Heart left ventricle (tissue), 13 donors: ENCODE measurements around the gene SGPL1.

Source experiments
- POLR2A ChIP-seq, 2 donors: fragments of 450-650 bp; IDR thresholded peaks; one replicate each; pipeline ENCODE4 v1.6.1; 2017; ENCODE audit warnings: antibody characterized with exemption in 2 of 2, mild to moderate bottlenecking in 2 of 2, moderate library complexity in 2 of 2
- TF ChIP-seq, protein P1 (sequence below), 12 donors: fragments of 200-600 bp; sonication (generic) in 4 of 12; IDR thresholded peaks; one replicate each; pipeline versions ENCODE4 v1.5.0 to v1.8.0; 2018 to 2022; ENCODE audit warnings: antibody characterized with exemption in 12 of 12, mild to moderate bottlenecking in 5 of 12
- donor health status: ischemic (EF 13 %, LVEDD 7.1; RV severe dilation, severe dysfunction).
- donor health status: DM: no; HTN: yes; CAD: no.
- donor health status: DM: no; HTN: no; CAD: no.
- donor health status: ischemic (EF 25% LVEDD 6.9; RV normal size, moderate dysfunction).
- donor health status: ischemic (EF 25% LVEDD 5.7; RV mildly dilated, moderate dysfunction).
- donor health status: ischemic (EF 35%, LVEDD 5.7; RV mildly dilated, moderate dysfunction).
- donor health status: nonischemic (EF 11% LVEDD 7.7; RV severe dilation, severe dysfunction).
- donor health status: DM: yes; HTN: yes; CAD: no.
- donor health status: PGD.
- donor health status: ischemic (EF 29% LVEDD 5.4; RV normal size, mild dysfunction).
- donor health status: nonischemic (EF 23%, LVEDD 6.1; RV moderate dilation, normal function).

DNA sequence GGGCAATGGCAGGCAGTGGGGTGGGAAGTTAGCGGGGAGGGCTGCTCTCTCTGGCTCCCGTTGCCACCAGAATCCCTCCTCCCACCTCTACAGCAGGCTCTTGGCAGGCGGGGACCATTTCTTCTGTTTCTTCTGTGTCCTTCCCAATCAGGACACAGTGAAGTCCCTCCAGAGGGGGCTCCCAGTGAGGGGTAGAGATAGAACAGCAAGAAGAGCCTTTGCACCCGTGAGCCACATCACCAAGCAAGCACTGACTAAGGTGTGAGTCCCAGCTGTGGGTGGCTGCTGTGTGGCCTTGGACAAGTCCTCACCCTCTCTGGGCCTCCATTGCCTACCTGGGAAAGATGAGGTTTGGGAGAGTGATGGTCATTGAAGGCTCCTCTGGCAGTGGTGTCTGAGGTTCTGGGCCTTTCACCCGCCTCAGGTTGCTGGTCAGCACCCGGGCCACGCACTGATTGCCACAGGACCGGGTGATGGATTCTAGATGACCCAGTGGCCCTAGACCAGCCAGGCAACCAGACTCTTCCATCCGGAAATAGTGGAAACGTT lies 98.6 kb downstream of the SGPL1 start:
- TF ChIP-seq, protein P1, sequence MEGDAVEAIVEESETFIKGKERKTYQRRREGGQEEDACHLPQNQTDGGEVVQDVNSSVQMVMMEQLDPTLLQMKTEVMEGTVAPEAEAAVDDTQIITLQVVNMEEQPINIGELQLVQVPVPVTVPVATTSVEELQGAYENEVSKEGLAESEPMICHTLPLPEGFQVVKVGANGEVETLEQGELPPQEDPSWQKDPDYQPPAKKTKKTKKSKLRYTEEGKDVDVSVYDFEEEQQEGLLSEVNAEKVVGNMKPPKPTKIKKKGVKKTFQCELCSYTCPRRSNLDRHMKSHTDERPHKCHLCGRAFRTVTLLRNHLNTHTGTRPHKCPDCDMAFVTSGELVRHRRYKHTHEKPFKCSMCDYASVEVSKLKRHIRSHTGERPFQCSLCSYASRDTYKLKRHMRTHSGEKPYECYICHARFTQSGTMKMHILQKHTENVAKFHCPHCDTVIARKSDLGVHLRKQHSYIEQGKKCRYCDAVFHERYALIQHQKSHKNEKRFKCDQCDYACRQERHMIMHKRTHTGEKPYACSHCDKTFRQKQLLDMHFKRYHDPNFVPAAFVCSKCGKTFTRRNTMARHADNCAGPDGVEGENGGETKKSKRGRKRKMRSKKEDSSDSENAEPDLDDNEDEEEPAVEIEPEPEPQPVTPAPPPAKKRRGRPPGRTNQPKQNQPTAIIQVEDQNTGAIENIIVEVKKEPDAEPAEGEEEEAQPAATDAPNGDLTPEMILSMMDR (IDR thresholded peaks at IDR 0.05), result no peak
- no peak for TF ChIP-seq POLR2A (IDR thresholded peaks at IDR 0.05)
